SK-N-SH (cell line): ENCODE measurements around the gene GAPVD1. TPM values are rescaled to one million over a fixed set of nuclear protein-coding genes. Genes with fewer than 3 reads are reported as not detected.

Experiments
- CTCF ChIA-PET: fragments of 300-600, 350-600 bp; formaldehyde crosslinking; extraction: SDS; loops from one replicate; lab custom pipeline; 2021; lab: Yijun Ruan, JAX
- POLR2A ChIA-PET: fragments of 350-600 bp; sonication (Branson Sonifier 250); formaldehyde crosslinking; extraction: SDS; loops from one replicate; lab custom pipeline; 2020; ENCODE audit warnings: antibody characterized with exemption, inconsistent platforms; lab: Yijun Ruan, JAX
- DNase-seq: peaks from one replicate; pipeline ENCODE4 v3.0.0; 2012
- H2AFZ ChIP-seq: fragments of 200-600 bp; sonication (generic); 2 replicates; pipeline ENCODE4 v1.8.1; 2016; ENCODE audit warnings: antibody characterized with exemption, mild to moderate bottlenecking, low read depth
- H3F3A ChIP-seq: fragments of 200-600 bp; sonication (generic); replicated peaks from 2 replicates; pipeline ENCODE3; 2016; ENCODE audit warnings: antibody characterized with exemption, mild to moderate bottlenecking; ENCODE audit not compliant: insufficient read depth
- H3K27ac ChIP-seq, 2 experiments: fragments of 200-500 bp in 1 of 2; fragments of 200-600 bp in 1 of 2; sonication (Bioruptor generic) in 1 of 2; sonication (generic), shearing (Covaris generic) in 1 of 2; 2 replicates each; pipeline versions ENCODE4 v1.5.1 to v1.6.1; 2014 to 2016; ENCODE audit warnings: low read depth in 2 of 2, inconsistent platforms in 1 of 2, low read length in 1 of 2, mild to moderate bottlenecking in 1 of 2, mixed read lengths in 1 of 2
- H3K27me3 ChIP-seq: fragments of 200-600 bp; sonication (generic), shearing (Covaris generic); 2 replicates; pipeline ENCODE4 v1.6.1; 2016; ENCODE audit warnings: mixed run types; ENCODE audit not compliant: insufficient read depth
- H3K36me3 ChIP-seq, 2 experiments: fragments of 200-500 bp in 1 of 2; fragments of 200-600 bp in 1 of 2; sonication (Bioruptor generic) in 1 of 2; sonication (generic) in 1 of 2; replicated peaks in 1 of 2; 2 replicates each; pipeline versions ENCODE3 to v1.5.1; 2014 to 2016; ENCODE audit warnings: low read length in 1 of 2, mild to moderate bottlenecking in 1 of 2; ENCODE audit not compliant: insufficient read depth in 2 of 2, control insufficient read depth in 1 of 2
- H3K4me1 ChIP-seq, 2 experiments: fragments of 200-500 bp in 1 of 2; fragments of 200-600 bp in 1 of 2; sonication (Bioruptor generic) in 1 of 2; sonication (generic), shearing (Covaris generic) in 1 of 2; 2 replicates each; pipeline versions ENCODE4 v1.5.1 to v1.6.1; 2014 to 2016; ENCODE audit warnings: low read depth in 1 of 2, low read length in 1 of 2, mixed run types in 1 of 2; ENCODE audit not compliant: insufficient read depth in 2 of 2, control insufficient read depth in 1 of 2
- H3K4me2 ChIP-seq: fragments of 200-600 bp; sonication (generic), shearing (Covaris generic); 2 replicates; pipeline ENCODE4 v1.6.1; 2017; ENCODE audit warnings: mixed run types
- H3K4me3 ChIP-seq, 2 experiments: fragments of 200-500 bp in 1 of 2; fragments of 200-600 bp in 1 of 2; sonication (Bioruptor generic) in 1 of 2; sonication (generic), shearing (Covaris generic) in 1 of 2; 2 replicates each; pipeline versions ENCODE4 v1.5.1 to v1.8.1; 2014 to 2016; ENCODE audit warnings: low read depth in 2 of 2, inconsistent platforms in 1 of 2, low read length in 1 of 2, mild to moderate bottlenecking in 1 of 2, mixed read lengths in 1 of 2, moderate library complexity in 1 of 2
- H3K79me2 ChIP-seq: fragments of 200-600 bp; sonication (generic); 2 replicates; pipeline ENCODE4 v1.8.1; 2017; ENCODE audit warnings: mild to moderate bottlenecking; ENCODE audit not compliant: insufficient read depth
- H3K9ac ChIP-seq: fragments of 200-600 bp; sonication (generic); 2 replicates; pipeline ENCODE4 v1.6.1; 2017; ENCODE audit warnings: mixed run types
- H3K9me2 ChIP-seq: fragments of 200-600 bp; sonication (generic); 2 replicates; pipeline ENCODE4 v1.6.1; 2017; ENCODE audit warnings: mixed run types
- H3K9me3 ChIP-seq: fragments of 200-600 bp; sonication (generic); 2 replicates; pipeline ENCODE4 v1.6.1; 2017; ENCODE audit warnings: mixed run types, mild to moderate bottlenecking, moderate library complexity
- H4K20me1 ChIP-seq: fragments of 200-600 bp; sonication (generic); 2 replicates; pipeline ENCODE4 v1.6.1; 2017; ENCODE audit warnings: mild to moderate bottlenecking, mixed run types; ENCODE audit not compliant: insufficient read depth
- CHD2 ChIP-seq: fragments of 150-350 bp; IDR thresholded peaks from 2 replicates; pipeline ENCODE4 v1.6.1; 2018; ENCODE audit warnings: low read length; ENCODE audit not compliant: partially characterized antibody
- EP300 ChIP-seq, 2 experiments: IDR thresholded peaks; 2 replicates each; pipeline versions ENCODE4 v1.4.0 to v1.6.1; 2012; ENCODE audit warnings: borderline replicate concordance in 1 of 2, low read depth in 1 of 2, low read length in 1 of 2
- EZH2phosphoT487 ChIP-seq: fragments of 200-600 bp; sonication (generic); IDR thresholded peaks from 2 replicates; pipeline ENCODE4 v1.6.1; 2017; ENCODE audit warnings: low read depth, mixed run types, mild to moderate bottlenecking, antibody characterized with exemption, moderate library complexity, borderline replicate concordance
- FOSL2 ChIP-seq: IDR thresholded peaks from 2 replicates; pipeline ENCODE4 v1.4.0; 2012; ENCODE audit warnings: low read depth, mild to moderate bottlenecking, moderate library complexity, borderline replicate concordance
- GABPA ChIP-seq: IDR thresholded peaks from 2 replicates; pipeline ENCODE4 v1.4.0; 2012; ENCODE audit warnings: low read depth, mild to moderate bottlenecking
- GATA2 ChIP-seq: sonication (generic); formaldehyde crosslinking; IDR thresholded peaks from 2 replicates; pipeline ENCODE4 v1.5.0; 2020; ENCODE audit warnings: mild to moderate bottlenecking, missing genetic modification reagents
- JUND ChIP-seq: IDR thresholded peaks from 2 replicates; pipeline ENCODE4 v1.4.0; 2012
- NRF1 ChIP-seq: IDR thresholded peaks from 2 replicates; pipeline ENCODE4 v1.6.1; 2012; ENCODE audit warnings: low read depth, mild to moderate bottlenecking, low read length
- PBX3 ChIP-seq: IDR thresholded peaks from 2 replicates; pipeline ENCODE4; 2012
- RFX5 ChIP-seq: IDR thresholded peaks from 2 replicates; pipeline ENCODE4 v1.6.1; 2012; ENCODE audit warnings: mild to moderate bottlenecking, improper control_type of control experiment, low read length
- TAF1 ChIP-seq: IDR thresholded peaks from 2 replicates; pipeline ENCODE4 v1.6.1; 2012; ENCODE audit warnings: low read depth, mild to moderate bottlenecking, low read length, moderate library complexity, borderline replicate concordance
- YY1 ChIP-seq: IDR thresholded peaks from 2 replicates; pipeline ENCODE4 v1.4.0; 2012; ENCODE audit warnings: low read depth, mild to moderate bottlenecking
- ZBTB33 ChIP-seq: IDR thresholded peaks from 2 replicates; pipeline ENCODE4 v1.4.0; 2012; ENCODE audit warnings: low read depth, borderline replicate concordance
- WGBS: methylation state at CpG from one replicate; pipeline ENCODE4 v1.1.6; 2017; ENCODE audit warnings: low lambda C conversion rate; 5-methylcytosine and 5-hydroxymethylcytosine counted together
- polyA plus RNA-seq, 3 experiments: library from polyadenylated mRNA; depleted of rRNA; stranded (reverse); fragments of >200 nt; gene quantifications; 2 replicates each; pipeline ENCODE4 v1.2.3, GENCODE V29; 2012
- TF ChIP-seq, protein P1 (sequence below): IDR thresholded peaks from 2 replicates; pipeline ENCODE4 v1.4.0; 2012; ENCODE audit warnings: low read depth
- TF ChIP-seq, protein P2 (sequence below): fragments of 150-350 bp; IDR thresholded peaks from 2 replicates; pipeline ENCODE4 v1.6.1; 2016; ENCODE audit warnings: mild to moderate bottlenecking, low read depth, low read length
- TF ChIP-seq, protein P3 (sequence below): fragments of 150-350 bp; IDR thresholded peaks from 2 replicates; pipeline ENCODE4 v1.6.1; 2017; ENCODE audit warnings: antibody characterized with exemption, low read length, low read depth, borderline replicate concordance
- TF ChIP-seq, protein P4 (sequence below): fragments of 200-600 bp; sonication (generic); IDR thresholded peaks from 2 replicates; pipeline ENCODE4 v1.6.1; 2017; ENCODE audit warnings: antibody characterized with exemption, mild to moderate bottlenecking, moderate library complexity

Gene GAPVD1
- polyA plus RNA-seq, 1 of the 3 experiments (the other 2 are of a cell fraction), result 10.5 TPM

GRCh38 chr9:125360601-125361000, 99.0 kb downstream of the GAPVD1 start:
- TF ChIP-seq FOSL2 (no peak), NRF1 (no peak), TAF1 (no peak), GATA2 (CRISPR knock-in tag) (no peak), PBX3 (no peak), GABPA (no peak), YY1 (no peak), ZBTB33 (no peak), RFX5 (no peak), CHD2 (no peak), EP300 (IDR thresholded peaks at IDR 0.05; ENCODE audit: borderline replicate concordance in 1 of 2, low read depth in 1 of 2, low read length in 1 of 2) (no peak), EZH2phosphoT487 (no peak), JUND (no peak)
- TF ChIP-seq, protein P1, sequence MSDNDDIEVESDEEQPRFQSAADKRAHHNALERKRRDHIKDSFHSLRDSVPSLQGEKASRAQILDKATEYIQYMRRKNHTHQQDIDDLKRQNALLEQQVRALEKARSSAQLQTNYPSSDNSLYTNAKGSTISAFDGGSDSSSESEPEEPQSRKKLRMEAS, result no peak
- TF ChIP-seq, protein P2, sequence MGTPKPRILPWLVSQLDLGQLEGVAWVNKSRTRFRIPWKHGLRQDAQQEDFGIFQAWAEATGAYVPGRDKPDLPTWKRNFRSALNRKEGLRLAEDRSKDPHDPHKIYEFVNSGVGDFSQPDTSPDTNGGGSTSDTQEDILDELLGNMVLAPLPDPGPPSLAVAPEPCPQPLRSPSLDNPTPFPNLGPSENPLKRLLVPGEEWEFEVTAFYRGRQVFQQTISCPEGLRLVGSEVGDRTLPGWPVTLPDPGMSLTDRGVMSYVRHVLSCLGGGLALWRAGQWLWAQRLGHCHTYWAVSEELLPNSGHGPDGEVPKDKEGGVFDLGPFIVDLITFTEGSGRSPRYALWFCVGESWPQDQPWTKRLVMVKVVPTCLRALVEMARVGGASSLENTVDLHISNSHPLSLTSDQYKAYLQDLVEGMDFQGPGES, result no peak
- TF ChIP-seq, protein P3, sequence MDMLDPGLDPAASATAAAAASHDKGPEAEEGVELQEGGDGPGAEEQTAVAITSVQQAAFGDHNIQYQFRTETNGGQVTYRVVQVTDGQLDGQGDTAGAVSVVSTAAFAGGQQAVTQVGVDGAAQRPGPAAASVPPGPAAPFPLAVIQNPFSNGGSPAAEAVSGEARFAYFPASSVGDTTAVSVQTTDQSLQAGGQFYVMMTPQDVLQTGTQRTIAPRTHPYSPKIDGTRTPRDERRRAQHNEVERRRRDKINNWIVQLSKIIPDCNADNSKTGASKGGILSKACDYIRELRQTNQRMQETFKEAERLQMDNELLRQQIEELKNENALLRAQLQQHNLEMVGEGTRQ, result no peak
- TF ChIP-seq, protein P4, sequence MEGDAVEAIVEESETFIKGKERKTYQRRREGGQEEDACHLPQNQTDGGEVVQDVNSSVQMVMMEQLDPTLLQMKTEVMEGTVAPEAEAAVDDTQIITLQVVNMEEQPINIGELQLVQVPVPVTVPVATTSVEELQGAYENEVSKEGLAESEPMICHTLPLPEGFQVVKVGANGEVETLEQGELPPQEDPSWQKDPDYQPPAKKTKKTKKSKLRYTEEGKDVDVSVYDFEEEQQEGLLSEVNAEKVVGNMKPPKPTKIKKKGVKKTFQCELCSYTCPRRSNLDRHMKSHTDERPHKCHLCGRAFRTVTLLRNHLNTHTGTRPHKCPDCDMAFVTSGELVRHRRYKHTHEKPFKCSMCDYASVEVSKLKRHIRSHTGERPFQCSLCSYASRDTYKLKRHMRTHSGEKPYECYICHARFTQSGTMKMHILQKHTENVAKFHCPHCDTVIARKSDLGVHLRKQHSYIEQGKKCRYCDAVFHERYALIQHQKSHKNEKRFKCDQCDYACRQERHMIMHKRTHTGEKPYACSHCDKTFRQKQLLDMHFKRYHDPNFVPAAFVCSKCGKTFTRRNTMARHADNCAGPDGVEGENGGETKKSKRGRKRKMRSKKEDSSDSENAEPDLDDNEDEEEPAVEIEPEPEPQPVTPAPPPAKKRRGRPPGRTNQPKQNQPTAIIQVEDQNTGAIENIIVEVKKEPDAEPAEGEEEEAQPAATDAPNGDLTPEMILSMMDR, result no peak
- TF ChIP-seq, all 33 proteins: peak for 0
- H3K27ac ChIP-seq, result no peak overlapping the region
- H3K9me2 ChIP-seq, result no peaks in the 10 kb centered on the region
- peaks cover 39 to 61% of the 10 kb centered on the region in 2 experiments for H3K36me3 ChIP-seq
- no peaks in the 10 kb centered on the region for H3K27me3 ChIP-seq
- no peak for DNase-seq
- POLR2A ChIA-PET, result no interaction called here
- H3F3A ChIP-seq, result no peaks in the 10 kb centered on the region
- WGBS, result 100% methylated on average over 2 of the region's 2 CpGs
- H3K79me2 ChIP-seq, result no peaks in the 10 kb centered on the region
- H2AFZ ChIP-seq, result no peak overlapping the region
- no peak overlapping the region for H3K4me3 ChIP-seq
- no peaks in the 10 kb centered on the region for H4K20me1 ChIP-seq
- CTCF ChIA-PET, result interaction anchor here (1.1 to 2.8 kb wide), 4 partner anchors 10 to 73 kb away, joined by 4 to 7 read pairs (median 4); no protein-coding TSS in a partner anchor
- H3K9me3 ChIP-seq, result no peaks in the 10 kb centered on the region
- peaks cover 0 to 5% of the 10 kb centered on the region in 2 experiments; a peak in 1 of 4 replicates for H3K4me1 ChIP-seq
- H3K4me2 ChIP-seq, result no peak overlapping the region
- no peak overlapping the region for H3K9ac ChIP-seq
